Right hindlimb (tissue), 1 donor: ENCODE measurements around the gene RSL24D1.
A peak's percentile ranks its signal among the peaks of the same experiment; 100 is the strongest.

ENCODE experiments used
- DNase-seq: peaks from one replicate; pipeline ENCODE4 v3.0.0-alpha.2; 2018

Gene RSL24D1

GRCh38 chr15:55196458-55197361 lies at the start of gene RSL24D1:
TSS of gene RSL24D1 (minus strand) at chr15:55196941. CDS start at chr15:55196890, 51 bp downstream.
- peak; percentile 98 for DNase-seq

DNA sequence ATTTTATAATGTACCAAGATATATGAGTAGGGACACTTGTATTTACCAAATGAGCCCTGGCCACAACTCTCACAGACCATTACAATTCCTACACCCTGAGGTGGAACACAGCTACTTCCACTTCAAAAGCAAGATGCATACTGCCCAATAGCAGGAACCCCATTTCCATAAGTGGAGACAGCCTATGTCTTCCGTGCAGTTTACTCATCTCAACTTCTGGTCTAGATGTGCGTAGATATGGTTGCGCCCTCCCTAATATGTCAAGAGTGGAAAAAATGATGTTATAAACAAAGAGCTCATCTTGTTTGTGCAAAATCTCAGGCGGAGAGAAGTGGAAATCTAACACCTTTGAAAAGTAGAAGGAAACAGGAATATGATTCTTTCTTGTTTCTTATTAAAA lies 48.3 kb upstream of the RSL24D1 start:
- DNase-seq, result no peak

GRCh38 chr15:55241891-55242290 lies 45.1 kb upstream of the RSL24D1 start:
- no peak for DNase-seq

DNA sequence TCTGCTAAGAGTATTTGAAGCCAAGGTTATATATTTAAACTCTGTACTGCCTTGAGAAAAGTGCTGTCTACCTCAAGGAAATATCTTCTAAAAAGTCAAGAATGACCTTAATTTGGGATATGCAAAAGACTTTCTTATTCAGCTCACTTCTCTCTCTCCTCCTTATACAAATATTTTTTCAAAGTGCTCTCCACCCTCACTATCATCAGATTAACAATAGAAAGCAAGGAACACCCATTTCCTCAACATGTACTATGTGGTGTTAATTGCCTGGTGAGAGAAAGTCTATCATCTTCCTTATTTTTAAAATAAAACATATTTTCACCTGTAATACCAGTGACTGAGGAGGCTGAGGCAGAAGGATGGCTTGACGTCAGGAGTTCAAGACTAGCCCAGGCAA lies 44.4 kb upstream of the RSL24D1 start:
- DNase-seq, result no peak

- no peak for DNase-seq
These were observed 43.5 kb upstream of the RSL24D1 start for GRCh38 chr15:55240125-55240760.

DNA sequence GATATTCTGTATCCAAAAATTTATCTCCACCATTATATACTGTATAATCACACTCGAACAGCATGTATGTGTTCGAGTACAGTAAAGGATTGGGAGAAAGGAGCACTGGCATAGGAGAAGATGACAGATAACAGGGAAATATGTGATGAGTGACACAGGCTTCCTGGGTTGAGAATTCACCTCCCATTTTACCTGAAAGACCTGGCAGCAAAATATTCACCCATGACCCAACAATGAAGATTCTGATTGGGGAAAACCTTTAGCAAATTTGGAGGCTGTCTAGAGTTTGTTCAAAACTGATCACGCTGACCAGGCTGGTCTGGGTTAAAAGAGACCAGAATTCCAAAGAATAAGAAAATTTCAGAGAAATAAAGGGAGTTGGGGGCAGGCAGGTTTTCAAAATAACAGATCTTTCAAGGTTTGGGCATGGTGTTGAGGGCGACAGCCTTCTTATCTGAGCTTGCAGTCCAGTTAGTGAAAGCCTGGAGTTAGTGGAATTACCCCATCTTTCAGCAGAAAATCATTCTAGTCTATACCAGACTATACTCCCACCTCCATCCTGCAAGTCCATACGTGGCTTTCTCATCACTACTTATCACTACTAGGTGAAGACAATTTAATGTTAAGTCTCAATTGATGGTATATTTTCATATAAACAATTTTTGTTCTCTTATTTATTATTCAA lies 42.8 kb upstream of the RSL24D1 start:
- no peak for DNase-seq

DNA sequence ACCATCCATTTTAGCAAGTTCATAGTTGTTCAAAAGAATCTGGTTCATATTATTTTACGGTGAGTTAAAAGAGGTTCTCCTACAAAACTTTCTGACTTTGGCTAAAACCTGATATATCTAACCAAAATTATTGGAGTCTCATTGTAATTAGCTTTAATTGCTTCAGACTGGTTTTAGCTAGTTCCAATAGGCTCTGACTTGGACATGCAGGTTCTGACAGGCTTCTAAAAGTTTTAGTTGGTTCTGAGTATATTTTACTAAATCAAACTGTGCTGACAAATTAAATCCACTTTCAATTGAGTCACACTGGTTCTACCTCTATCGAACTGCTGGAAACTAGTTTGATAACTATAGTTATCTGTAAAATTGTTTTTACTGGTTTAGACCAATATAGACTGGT lies 42.1 kb upstream of the RSL24D1 start:
- DNase-seq, result no peak

DNA sequence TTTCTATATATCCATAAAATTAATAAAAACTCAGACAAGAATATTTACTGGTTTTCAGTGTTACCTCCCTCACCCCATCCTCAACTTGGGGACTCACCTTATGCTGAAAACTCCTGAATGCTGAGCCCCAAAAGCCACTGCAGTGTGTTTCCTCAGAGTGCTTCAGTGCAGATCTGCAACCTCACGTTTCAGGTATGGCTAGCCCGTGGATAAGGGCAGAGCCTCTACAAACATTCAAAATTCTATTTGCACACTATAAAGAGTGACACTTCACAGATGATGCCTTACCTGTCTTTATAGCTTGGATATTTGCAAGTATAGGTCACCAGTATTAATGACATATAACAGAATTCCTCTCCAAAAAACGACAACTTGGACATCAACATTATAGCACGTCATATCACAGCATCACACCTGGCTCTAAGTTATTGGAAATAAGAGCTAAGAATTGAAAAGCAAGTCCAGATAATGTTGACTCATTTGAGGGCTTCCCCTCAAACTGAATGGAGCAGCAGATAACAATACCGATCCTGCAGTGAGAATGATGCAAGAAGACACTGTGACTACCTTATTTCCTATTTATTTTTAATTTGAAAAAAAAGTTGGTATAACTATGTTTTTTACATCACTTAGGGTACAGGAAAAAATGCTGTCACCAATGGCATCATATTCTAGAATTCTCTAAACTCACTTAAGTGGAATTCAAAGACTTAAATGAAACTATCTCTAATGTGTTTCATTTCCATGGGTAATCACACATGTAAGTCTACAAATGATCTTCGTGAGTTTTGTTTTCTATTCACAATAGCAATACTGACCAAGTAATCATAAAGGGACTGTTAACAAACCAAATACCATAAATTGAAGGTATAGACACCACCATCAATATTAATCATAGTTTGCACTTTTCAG lies 40.7 kb upstream of the RSL24D1 start:
- no peak for DNase-seq

DNA sequence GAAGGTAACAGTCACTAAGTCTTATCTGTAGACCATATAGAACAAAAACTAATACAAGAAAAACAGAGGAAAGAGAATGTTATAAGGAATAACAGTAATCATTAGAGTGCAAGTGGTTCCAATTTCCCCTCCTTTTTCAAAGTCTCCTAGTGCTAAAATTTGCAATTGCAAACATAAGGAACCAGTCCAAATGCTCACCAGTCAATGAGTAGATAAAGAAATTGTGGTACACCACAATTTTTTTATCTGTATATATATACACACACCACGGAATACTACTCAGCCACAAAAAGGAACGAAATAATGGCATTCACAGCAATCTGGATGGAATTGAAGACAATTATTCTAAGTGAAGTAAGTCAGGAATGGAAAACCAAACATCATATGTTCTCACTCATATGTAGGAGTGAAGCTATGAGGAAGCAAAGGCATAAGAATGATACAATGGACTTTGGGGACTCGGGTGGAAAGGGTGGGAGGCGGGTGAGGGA lies 38.9 kb upstream of the RSL24D1 start:
- no peak for DNase-seq

- no peak for DNase-seq
These were observed 38.0 kb upstream of the RSL24D1 start for GRCh38 chr15:55234800-55235104.

DNA sequence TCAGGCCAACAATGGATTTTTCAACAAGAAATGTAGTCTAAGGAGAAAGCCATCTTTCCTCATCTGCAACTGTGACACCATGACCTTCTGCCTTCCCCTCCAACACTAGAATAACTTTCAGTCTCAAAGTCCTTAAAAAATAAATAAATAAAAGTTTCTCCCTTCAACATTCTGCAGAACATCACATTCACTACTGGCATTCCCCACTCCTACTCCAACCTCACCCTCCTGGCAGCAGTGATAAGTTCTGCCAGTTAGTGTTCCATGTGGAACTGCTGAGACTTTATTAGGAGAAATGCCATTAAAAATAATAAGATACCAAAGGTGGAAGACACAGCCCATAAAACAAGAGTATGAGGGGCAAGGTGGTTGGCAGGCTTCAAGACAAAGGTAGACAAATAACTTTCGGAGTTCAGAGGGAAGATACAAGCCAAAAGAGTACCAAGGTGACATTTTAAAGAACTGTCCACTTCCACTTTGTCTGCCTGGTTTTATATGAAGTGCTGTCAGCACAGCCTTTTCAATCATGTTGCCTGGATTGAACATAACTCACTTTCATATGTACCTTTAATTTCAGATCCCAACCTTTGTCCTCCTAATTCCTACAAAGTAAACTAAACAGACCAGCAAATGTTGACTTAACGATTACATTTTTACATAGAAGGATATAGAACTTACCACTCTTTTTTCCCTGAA lies 37.5 kb upstream of the RSL24D1 start:
- no peak for DNase-seq

- DNase-seq, result no peak
These were observed 34.7 kb upstream of the RSL24D1 start for GRCh38 chr15:55231455-55231854.

GRCh38 chr15:55230953-55231352 lies 34.2 kb upstream of the RSL24D1 start:
- DNase-seq, result no peak

GRCh38 chr15:55230051-55230670 lies 33.4 kb upstream of the RSL24D1 start:
- DNase-seq, result no peak

GRCh38 chr15:55226127-55226526 lies 29.4 kb upstream of the RSL24D1 start:
- DNase-seq, result no peak

- no peak for DNase-seq
These were observed 28.2 kb upstream of the RSL24D1 start for GRCh38 chr15:55224892-55225291.

DNA sequence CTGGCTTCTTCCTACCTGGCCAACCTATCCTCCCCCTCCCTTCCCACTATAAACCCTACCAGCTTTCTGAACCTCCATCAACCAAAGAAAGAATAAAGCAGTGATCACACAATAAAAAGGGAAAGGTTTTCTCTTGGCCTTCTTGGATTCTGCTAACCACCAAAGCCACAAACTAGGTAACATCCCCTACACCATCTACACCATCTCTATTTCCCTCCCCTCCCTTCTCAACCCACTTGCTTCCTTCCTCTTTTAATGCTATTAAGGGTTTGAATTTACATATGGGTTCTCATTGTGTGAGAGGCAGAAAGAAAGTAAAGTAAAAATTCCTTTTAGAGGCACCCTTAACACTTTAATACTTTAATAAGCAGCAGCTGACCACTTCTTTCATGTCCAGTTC lies 25.8 kb upstream of the RSL24D1 start:
- no peak for DNase-seq

- no peak for DNase-seq
These were observed 24.6 kb upstream of the RSL24D1 start for GRCh38 chr15:55221090-55222011.

GRCh38 chr15:55220606-55221005 lies 23.9 kb upstream of the RSL24D1 start:
- no peak for DNase-seq

- DNase-seq, result no peak
These were observed 21.3 kb upstream of the RSL24D1 start for GRCh38 chr15:55218056-55218455.
